Camera-type eye (tissue), 1 donor: Measurements from ENCODE around the gene CNTF. TPM values are rescaled to one million over a fixed set of nuclear protein-coding genes. Genes with fewer than 3 reads are reported as not detected.

Experiments
- total RNA-seq: library from RNA; depleted of rRNA; stranded (reverse); fragments of >200 nt; gene quantifications from one replicate; pipeline ENCODE4 v1.2.3, GENCODE V29; 2014

CNTF gene
- 1.8 TPM for total RNA-seq

DNA sequence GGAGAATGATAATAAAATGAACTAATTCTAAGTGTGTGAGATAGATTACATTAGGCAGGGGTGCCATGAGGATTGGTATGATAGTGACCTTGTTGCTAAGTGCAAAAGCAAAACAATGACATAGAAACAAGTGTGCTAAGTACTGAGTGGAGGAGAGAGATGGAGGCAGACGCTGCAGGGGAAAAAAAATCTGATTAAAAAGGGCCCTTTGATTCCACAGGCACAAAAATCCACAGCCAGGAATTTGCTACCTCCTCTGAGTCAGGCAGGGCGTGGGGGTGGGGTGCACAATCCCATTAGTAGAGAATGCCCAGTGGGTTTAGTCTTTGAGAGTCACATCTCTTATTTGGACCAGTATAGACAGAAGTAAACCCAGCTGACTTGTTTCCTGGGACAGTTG is at the start of gene CNTF:
TSS of gene CNTF (plus strand) at position 322 of the 400 bp plus-strand sequence. CDS start 88 bp downstream, outside the sequence.

GRCh38 chr11:58575377-58576020 is 47.0 kb upstream of the CNTF start, which contains the start of gene LPXN:
Gene LPXN (minus strand): TSS chr11:58575856. CDS start chr11:58575772, 84 bp downstream.

DNA sequence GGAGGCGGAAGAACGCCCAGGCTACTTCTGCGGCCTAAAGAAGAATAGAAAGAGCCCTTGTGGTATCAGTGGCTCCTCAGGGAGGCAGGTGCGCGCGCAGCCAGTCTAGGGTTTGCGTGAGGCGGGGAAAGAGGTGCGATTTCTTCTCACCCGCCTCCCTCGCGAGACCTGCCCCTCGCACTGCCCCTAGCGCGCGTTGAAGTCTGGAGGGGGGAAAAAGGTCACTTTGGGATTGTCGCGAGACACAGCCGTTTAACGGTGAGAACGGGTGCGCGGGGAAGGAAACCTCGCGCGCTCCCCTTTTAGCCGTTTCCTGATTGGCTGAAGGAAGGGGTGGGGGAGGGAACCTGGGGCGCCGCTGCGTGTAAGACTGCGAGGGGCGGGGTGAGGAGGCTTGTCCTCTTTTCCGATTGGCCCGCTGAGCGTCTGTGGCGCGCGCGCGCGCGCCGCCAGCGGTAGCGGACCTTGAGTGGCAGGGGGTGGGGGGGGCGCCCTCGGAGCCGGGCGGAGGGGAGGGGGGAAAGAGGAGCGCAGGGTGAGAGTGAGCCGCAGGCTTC is 43.8 kb upstream of the CNTF start, which contains the start of gene ZFP91:
TSS of gene ZFP91 (plus strand) at position 429 of the 557 bp plus-strand sequence. CDS start 219 bp downstream, outside the sequence.

Other genes starting within 250 kb of the CNTF start
- gene OR5B3, start 215.8 kb upstream of the CNTF start, total RNA-seq, result not detected
- gene OR5B2, start 194.5 kb upstream of the CNTF start, total RNA-seq, result not detected
- gene OR5B12, start 180.4 kb upstream of the CNTF start, total RNA-seq, result not detected
- not detected for gene OR5B21, start 114.6 kb upstream of the CNTF start, total RNA-seq
- gene LPXN, start 46.8 kb upstream of the CNTF start, total RNA-seq, result 6.3 TPM
- 63.9 TPM for gene ZFP91, start 43.6 kb upstream of the CNTF start, total RNA-seq
- not detected for gene GLYAT, start 109.3 kb downstream of the CNTF start, total RNA-seq
- gene GLYATL2, start 222.0 kb downstream of the CNTF start, total RNA-seq, result 4.2 TPM